Ureter (tissue), 1 donor: ENCODE measurements around the gene ARMC5. TPM values are rescaled to one million over a fixed set of nuclear protein-coding genes. Genes with fewer than 3 reads are reported as not detected.
A peak's percentile ranks its signal among the peaks of the same experiment; 100 is the strongest.
"Not testable (repeated sequence)": the region's sequence is repeated elsewhere in the genome, so short reads cannot be mapped to it uniquely, and the experiment has no call there.

Experiments
- DNase-seq: peaks from one replicate; pipeline ENCODE4 v3.0.0-alpha.2; 2020; ENCODE audit warnings: low spot score
- total RNA-seq: library from RNA; stranded (reverse); gene quantifications from one replicate; pipeline ENCODE4 v1.2.4, GENCODE V29; 2023
- donor health status: DM: yes; HTN: yes; CAD: no.

The ARMC5 gene, protein sequence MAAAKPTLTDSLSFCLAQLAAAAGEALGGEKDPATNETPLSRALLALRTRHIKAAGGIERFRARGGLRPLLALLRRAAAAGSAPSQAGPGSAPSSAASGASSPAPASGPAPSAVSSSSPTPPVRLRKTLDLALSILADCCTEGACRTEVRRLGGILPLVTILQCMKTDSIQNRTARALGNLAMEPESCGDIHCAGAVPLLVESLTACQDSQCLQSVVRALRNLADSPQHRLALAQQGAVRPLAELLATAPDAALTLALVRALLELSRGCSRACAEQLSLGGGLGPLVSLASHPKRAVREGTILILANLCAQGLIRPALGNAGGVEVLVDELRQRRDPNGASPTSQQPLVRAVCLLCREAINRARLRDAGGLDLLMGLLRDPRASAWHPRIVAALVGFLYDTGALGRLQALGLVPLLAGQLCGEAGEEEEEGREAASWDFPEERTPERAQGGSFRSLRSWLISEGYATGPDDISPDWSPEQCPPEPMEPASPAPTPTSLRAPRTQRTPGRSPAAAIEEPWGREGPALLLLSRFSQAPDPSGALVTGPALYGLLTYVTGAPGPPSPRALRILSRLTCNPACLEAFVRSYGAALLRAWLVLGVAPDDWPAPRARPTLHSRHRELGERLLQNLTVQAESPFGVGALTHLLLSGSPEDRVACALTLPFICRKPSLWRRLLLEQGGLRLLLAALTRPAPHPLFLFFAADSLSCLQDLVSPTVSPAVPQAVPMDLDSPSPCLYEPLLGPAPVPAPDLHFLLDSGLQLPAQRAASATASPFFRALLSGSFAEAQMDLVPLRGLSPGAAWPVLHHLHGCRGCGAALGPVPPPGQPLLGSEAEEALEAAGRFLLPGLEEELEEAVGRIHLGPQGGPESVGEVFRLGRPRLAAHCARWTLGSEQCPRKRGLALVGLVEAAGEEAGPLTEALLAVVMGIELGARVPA
- 9.7 TPM for total RNA-seq

DNA sequence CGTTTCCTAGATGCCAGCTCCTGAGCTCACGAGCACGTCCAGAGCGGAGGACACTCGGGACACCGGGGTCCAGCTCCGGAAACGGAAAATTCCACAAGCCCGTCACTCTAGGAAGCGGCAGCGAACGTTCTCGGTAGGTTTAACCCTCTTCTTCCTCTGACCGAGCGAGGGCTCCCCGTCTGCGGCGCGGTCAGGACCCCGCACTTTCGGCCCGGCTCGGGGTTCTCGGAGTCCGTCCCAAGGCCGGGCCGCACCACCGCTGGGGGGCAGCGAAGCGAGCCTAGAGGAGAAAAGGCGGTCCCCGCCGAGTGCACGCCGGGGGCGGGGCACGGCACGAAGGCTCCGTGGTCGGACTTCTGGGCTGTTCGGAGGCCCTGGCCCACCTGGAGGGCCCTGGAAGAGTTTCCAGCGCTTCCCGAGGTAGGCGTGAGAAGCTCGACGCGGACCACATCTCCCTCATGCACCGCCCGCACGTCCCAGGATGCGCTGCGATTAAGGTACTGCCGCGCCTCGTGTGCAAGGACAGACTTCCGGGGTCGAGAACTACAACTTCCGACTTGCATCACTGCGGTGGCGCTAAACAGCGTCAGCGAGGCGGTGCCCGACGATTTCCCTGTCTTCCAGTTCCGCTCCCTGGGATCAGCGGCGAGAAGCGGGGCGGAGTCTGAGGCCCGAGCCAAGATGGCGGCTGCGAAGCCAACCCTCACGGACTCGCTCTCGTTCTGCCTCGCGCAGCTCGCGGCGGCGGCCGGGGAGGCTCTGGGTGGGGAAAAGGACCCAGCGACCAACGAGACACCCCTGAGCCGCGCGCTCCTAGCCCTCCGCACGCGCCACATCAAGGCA, at the start of gene ARMC5:
ARMC5 (plus strand) TSS at position 658 of the 843 bp plus-strand sequence; CDS start at position 682, 24 bp downstream.
- peak; percentile 98 for DNase-seq

DNA sequence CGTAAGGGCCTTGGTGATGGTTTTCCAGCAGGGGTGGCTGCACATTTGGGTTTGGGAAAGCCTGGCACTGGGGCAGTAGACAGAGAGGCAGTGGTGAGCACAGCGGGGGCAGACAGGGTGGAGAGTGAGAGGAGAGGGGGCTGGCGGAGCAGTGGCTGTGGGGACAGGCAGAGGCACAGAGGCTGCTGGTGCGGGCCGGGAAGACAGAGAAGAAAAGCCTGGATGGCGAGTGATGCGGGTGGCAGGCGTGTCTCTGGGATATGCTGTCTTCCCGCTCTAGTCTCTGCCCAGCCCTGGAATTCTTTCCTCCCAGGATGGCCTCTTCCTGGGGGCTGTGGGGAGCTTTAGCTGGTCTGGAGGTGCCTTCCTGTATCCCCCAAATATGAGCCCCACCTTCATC, 49.2 kb upstream of the ARMC5 start:
- no peak for DNase-seq

- no peak for DNase-seq
These were observed 48.1 kb upstream of the ARMC5 start for GRCh38 chr16:31411024-31411844.

DNA sequence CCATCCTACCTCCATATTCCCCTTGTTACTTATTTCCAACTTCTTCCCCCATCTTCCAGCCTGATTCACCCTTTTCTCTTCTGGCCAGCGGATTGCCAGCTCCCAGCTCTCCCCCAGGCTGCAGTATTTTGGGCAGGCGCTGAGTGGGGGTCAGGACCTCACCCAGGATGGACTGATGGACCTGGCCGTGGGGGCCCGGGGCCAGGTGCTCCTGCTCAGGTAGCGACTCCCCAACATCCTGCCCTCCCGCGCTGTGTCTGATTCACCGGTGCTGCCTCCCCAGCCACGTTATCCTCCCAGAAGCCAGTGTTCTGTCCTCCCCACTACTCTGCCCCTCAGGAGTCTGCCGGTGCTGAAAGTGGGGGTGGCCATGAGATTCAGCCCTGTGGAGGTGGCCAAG, 46.6 kb upstream of the ARMC5 start:
- no peak for DNase-seq

- no peak for DNase-seq
These were observed 45.9 kb upstream of the ARMC5 start for GRCh38 chr16:31413381-31413780.

DNA sequence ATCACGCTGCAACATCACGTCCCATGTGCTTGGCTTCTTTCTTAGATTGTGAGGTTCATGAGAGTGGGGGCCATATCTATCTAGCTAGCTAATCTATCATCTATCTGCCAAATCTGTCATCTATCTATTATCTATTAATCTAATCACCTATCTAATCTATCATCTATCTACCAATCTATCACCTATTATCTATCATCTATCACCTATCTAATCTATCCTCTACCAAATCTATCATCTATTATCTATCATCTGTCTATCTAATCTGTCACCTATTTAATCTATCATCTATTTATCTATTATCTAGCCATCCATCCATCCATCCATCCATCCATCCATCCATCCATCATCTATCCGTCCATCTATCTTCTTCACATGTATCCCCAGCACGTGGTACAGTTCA, 45.4 kb upstream of the ARMC5 start:
- DNase-seq, result no peak

DNA sequence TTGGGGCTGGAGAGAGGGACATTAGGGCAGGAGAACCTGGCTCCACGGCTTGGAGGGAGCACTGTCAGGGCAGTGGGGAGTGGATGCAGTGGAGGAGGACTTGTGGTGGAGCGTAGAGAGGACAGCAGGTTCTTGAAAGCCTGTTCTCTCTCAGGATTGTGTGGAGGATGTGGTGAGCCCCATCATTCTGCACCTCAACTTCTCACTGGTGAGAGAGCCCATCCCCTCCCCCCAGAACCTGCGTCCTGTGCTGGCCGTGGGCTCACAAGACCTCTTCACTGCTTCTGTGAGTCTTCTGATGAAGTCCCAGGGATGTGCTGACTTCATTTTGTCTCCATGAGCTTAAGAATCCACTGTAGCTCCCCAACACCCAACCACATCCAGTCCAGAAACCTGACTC, 44.6 kb upstream of the ARMC5 start:
- DNase-seq, result no peak

DNA sequence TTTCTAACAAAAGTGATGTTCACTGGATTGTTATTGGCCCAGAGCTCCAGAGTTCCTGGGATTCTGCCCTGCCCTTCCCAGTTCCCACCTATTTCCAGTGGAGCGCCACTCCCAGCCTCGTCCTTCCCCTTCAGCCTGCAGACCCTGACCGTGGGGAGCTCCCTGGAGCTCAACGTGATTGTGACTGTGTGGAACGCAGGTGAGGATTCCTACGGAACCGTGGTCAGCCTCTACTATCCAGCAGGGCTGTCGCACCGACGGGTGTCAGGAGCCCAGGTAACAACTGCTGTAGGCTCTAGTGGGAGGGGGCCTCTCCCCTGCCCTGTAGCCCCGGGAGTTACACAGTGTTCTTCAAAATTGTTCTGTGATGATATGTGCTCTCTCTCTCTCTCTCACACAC, 42.9 kb upstream of the ARMC5 start:
- DNase-seq, result no peak

DNA sequence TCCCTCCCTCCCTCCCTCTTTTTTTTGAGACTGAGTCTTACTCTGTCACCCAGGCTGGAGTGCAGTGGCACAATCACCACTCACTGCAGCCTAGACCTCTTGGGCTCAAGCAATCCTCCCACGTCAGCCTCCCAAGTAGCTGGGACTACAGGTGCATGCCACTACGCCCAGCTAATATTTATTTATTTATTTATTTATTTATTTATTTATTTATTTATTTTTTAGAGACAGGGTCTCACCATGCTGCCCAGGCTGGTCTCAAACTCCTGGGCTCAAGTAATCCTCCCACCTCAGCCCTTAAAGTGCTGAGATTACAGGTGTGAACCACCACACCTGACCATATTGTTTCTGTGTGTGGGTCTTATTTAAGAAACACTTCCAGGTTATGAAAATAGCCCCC, 42.3 kb upstream of the ARMC5 start:
- not testable (repeated sequence) for DNase-seq

- DNase-seq, result no peak
These were observed 41.4 kb upstream of the ARMC5 start for GRCh38 chr16:31417916-31418315.

- no peak for DNase-seq
These were observed 39.3 kb upstream of the ARMC5 start for GRCh38 chr16:31420037-31420436.

DNA sequence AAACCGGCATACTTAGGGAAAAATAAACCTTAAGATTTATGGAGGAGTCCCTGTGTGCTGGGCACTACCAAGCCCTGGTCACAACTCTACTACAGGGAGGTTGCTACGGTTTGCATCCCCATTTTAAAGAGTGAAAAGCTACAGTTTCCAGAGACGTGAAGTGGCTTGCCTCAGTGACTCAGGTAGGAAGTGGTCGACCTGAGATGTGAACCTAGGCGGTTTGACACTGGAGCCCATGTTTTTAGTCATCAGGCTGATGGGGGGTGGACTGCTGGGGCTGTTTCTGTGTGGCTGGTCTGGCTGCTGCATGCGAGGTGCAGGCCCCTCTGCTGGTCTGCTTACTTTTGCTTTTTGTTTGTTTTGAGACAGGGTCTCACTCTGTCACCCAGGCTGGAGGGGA, 37.7 kb upstream of the ARMC5 start:
- DNase-seq, result no peak

GRCh38 chr16:31423241-31423640, 36.1 kb upstream of the ARMC5 start:
- DNase-seq, result no peak

DNA sequence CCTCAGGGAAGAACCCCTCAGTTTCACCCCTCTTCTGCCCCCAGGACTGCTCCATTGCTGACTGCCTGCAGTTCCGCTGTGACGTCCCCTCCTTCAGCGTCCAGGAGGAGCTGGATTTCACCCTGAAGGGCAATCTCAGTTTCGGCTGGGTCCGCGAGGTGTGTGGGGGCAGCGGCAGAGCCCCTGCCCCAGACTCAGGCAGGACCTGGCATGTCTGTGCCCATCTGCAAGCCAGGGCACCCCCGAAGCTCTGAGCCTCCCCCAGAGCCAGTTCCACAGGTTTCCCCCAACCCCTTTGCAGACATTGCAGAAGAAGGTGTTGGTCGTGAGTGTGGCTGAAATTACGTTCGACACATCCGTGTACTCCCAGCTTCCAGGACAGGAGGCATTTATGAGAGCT, 35.5 kb upstream of the ARMC5 start:
- DNase-seq, result no peak

- peak; percentile 54 for DNase-seq
These were observed 31.6 kb upstream of the ARMC5 start for GRCh38 chr16:31427441-31428278.

- DNase-seq, result no peak
These were observed 31.1 kb upstream of the ARMC5 start, which contains the start of gene COX6A2 for GRCh38 chr16:31428279-31428597. Gene COX6A2 (minus strand): TSS chr16:31428360. CDS start chr16:31428325, 35 bp downstream.

GRCh38 chr16:31428638-31429247, 30.6 kb upstream of the ARMC5 start:
- no peak for DNase-seq

GRCh38 chr16:31429314-31429713, 30.0 kb upstream of the ARMC5 start:
- DNase-seq, result no peak

DNA sequence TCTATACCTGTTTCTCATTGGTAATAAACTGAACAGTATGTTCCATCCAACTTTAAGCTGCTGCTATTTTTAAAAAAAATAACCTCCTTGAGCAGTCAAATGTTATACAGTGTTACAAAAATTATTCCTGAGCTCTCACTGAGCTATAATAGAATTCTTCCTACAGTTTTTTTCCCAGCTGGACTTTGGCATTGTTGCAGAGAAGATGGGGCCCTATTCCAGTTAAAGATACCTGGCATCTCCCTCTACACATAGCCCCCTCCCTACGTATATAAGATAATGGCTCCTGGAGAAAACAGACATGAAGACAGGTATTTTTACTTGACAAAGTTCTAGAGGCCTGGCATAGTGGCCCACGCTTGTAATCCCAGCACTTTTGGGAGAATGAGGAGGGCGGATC, 29.5 kb upstream of the ARMC5 start:
- no peak for DNase-seq
